Heart left ventricle (tissue), 16 donors: Measurements from ENCODE around the gene SUFU. TPM values are rescaled to one million over a fixed set of nuclear protein-coding genes. Genes with fewer than 3 reads are reported as not detected.

Experiments
- ATAC-seq, 4 donors: fragments of 200-7000 bp; cut with Tn5 transposase; one replicate each; pipeline ENCODE4 v1.9.1; 2020 to 2022; ENCODE audit warnings: moderate library complexity in 4 of 4, mild to moderate bottlenecking in 3 of 4, moderate number of reproducible peaks in 1 of 4
- DNase-seq, 5 donors: peaks; one replicate each; pipeline ENCODE4 v3.0.0-alpha.2; 2020
- H3K27ac ChIP-seq, 12 donors: fragments of 200-600 bp; sonication (generic) in 4 of 12; one replicate each; pipeline versions ENCODE4 v1.5.0 to v1.8.0; 2016 to 2022; ENCODE audit warnings: mild to moderate bottlenecking in 2 of 12
- H3K27me3 ChIP-seq, 9 donors: fragments of 200-600 bp; sonication (generic) in 2 of 9; one replicate each; pipeline versions ENCODE4 v1.5.1 to v1.8.0; 2016 to 2022; ENCODE audit warnings: mild to moderate bottlenecking in 3 of 9
- H3K36me3 ChIP-seq, 9 donors: fragments of 200-600 bp; sonication (generic) in 2 of 9; one replicate each; pipeline versions ENCODE4 v1.5.0 to v1.8.0; 2018 to 2022; ENCODE audit warnings: mild to moderate bottlenecking in 2 of 9
- H3K4me1 ChIP-seq, 12 donors: fragments of 200-600 bp; sonication (generic) in 4 of 12; one replicate each; pipeline versions ENCODE4 v1.5.0 to v1.8.0; 2016 to 2022; ENCODE audit warnings: mild to moderate bottlenecking in 3 of 12
- H3K4me3 ChIP-seq, 12 donors: fragments of 200-600 bp; sonication (generic) in 4 of 12; one replicate each; pipeline versions ENCODE4 v1.5.0 to v1.8.0; 2017 to 2022; ENCODE audit warnings: mild to moderate bottlenecking in 9 of 12, moderate library complexity in 4 of 12
- H3K9me3 ChIP-seq, 12 donors: fragments of 200-600 bp; sonication (generic) in 4 of 12; one replicate each; pipeline versions ENCODE4 v1.5.0 to v1.8.0; 2016 to 2022; ENCODE audit warnings: mild to moderate bottlenecking in 1 of 12
- POLR2A ChIP-seq, 2 donors: fragments of 450-650 bp; IDR thresholded peaks; one replicate each; pipeline ENCODE4 v1.6.1; 2017; ENCODE audit warnings: antibody characterized with exemption in 2 of 2, mild to moderate bottlenecking in 2 of 2, moderate library complexity in 2 of 2
- WGBS, 4 donors: extraction: QIAGEN DNeasy Blood & Tissue Kit in 2 of 4; methylation state at CpG; one replicate each; pipeline versions ENCODE4 v1.1.5 to v1.1.7; 2013 to 2018; 5-methylcytosine and 5-hydroxymethylcytosine counted together
- intact Hi-C, 10 donors: fragments of 100-400 bp; cut with DNase I; formaldehyde crosslinking; loops; one replicate each; pipeline versions ENCODE4 v1.11.1 to v1.14.2; 2022
- polyA plus RNA-seq, 2 donors: library from polyadenylated mRNA; stranded (reverse); fragments of 200-250 nt; gene quantifications; one replicate each; pipeline ENCODE4 v1.2.3, GENCODE V29; 2013
- total RNA-seq, 9 donors: library from RNA; depleted of rRNA in 2 of 9; stranded (reverse); fragments of >200 nt in 2 of 9; fragmentation: NEBNext Ultra II Directional in 3 of 9; extraction: Animal tissue kit (Norgen Biotek cat#: 25700) in 3 of 9; gene quantifications; one replicate each; pipeline versions ENCODE4 v1.1.0 to v1.2.4, GENCODE V29; 2016 to 2023
- TF ChIP-seq, protein P1 (sequence below), 12 donors: fragments of 200-600 bp; sonication (generic) in 4 of 12; IDR thresholded peaks; one replicate each; pipeline versions ENCODE4 v1.5.0 to v1.8.0; 2018 to 2022; ENCODE audit warnings: antibody characterized with exemption in 12 of 12, mild to moderate bottlenecking in 5 of 12
- donor health status: ischemic (EF 13 %, LVEDD 7.1; RV severe dilation, severe dysfunction).
- donor health status: healthy with polysubstance abuse.
- donor health status: DM: no; HTN: yes; CAD: no.
- donor health status: DM: no; HTN: no; CAD: no.
- donor health status: ischemic (EF 25% LVEDD 6.9; RV normal size, moderate dysfunction).
- donor health status: ischemic (EF 25% LVEDD 5.7; RV mildly dilated, moderate dysfunction).
- donor health status: healthy.
- donor health status: DM: yes; HTN: yes; CAD: no.
- donor health status: ischemic (EF 35%, LVEDD 5.7; RV mildly dilated, moderate dysfunction).
- donor health status: nonischemic (EF 11% LVEDD 7.7; RV severe dilation, severe dysfunction).
- donor health status: DM: yes; HTN: yes; CAD: no.
- donor health status: PGD.
- donor health status: ischemic (EF 29% LVEDD 5.4; RV normal size, mild dysfunction).
- donor health status: nonischemic (EF 23%, LVEDD 6.1; RV moderate dilation, normal function).

The SUFU gene
- total and polyA plus RNA-seq, 11 donors, result 3.7 to 12.7 (median 7.5) TPM

DNA sequence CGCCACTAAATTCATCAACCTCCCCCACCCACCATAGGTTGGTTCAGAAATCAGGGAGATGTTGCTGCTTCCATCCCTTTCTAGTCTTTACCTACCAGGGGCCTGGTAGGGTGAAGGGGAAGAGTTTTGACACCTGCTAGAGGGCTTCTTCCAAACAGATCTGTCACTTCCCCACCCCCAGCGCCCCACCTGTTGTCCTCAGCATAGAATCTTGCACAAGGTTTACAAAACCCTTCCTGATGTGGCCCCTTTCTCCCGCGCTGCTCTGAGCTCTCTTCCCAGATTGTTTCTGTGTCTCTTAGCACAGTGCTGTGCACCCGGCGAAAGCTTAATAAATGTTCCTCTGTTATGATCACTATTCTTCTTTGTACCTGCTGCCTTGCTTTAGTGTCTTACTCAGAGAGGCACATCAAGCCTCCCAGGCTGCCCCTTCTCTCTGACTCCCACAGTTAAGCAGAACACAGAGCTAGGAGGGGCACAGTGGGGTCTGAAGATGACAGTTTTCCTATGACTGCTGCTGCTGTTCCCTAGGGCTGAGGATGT lies 41.2 kb upstream of the SUFU start:
- TF ChIP-seq, protein P1, sequence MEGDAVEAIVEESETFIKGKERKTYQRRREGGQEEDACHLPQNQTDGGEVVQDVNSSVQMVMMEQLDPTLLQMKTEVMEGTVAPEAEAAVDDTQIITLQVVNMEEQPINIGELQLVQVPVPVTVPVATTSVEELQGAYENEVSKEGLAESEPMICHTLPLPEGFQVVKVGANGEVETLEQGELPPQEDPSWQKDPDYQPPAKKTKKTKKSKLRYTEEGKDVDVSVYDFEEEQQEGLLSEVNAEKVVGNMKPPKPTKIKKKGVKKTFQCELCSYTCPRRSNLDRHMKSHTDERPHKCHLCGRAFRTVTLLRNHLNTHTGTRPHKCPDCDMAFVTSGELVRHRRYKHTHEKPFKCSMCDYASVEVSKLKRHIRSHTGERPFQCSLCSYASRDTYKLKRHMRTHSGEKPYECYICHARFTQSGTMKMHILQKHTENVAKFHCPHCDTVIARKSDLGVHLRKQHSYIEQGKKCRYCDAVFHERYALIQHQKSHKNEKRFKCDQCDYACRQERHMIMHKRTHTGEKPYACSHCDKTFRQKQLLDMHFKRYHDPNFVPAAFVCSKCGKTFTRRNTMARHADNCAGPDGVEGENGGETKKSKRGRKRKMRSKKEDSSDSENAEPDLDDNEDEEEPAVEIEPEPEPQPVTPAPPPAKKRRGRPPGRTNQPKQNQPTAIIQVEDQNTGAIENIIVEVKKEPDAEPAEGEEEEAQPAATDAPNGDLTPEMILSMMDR (IDR thresholded peaks at IDR 0.05), result no peak
- no peak for TF ChIP-seq POLR2A (IDR thresholded peaks at IDR 0.05)
- no peaks in the 10 kb centered on the region for H3K9me3 ChIP-seq
- WGBS, 4 donors, result 79 to 82% (median 79%) methylated on average over 6 of the region's 6 CpGs
- peak overlapping the region in 4 of 12 donors; percentile 3 to 25 (median 10) for H3K4me3 ChIP-seq
- intact Hi-C loops, result loop anchor here in 1 of 10 donors (5.0 kb wide), 1 partner anchor 40 kb away; the partner anchor contains the start of gene FBXL15
- no peaks in the 10 kb centered on the region for H3K36me3 ChIP-seq
- no peak for ATAC-seq
- H3K4me1 ChIP-seq, result peaks cover 0 to 29% (median 14%) of the 10 kb centered on the region in 12 donors
- no peak for DNase-seq
- H3K27ac ChIP-seq, result no peak overlapping the region
- no peaks in the 10 kb centered on the region for H3K27me3 ChIP-seq

DNA sequence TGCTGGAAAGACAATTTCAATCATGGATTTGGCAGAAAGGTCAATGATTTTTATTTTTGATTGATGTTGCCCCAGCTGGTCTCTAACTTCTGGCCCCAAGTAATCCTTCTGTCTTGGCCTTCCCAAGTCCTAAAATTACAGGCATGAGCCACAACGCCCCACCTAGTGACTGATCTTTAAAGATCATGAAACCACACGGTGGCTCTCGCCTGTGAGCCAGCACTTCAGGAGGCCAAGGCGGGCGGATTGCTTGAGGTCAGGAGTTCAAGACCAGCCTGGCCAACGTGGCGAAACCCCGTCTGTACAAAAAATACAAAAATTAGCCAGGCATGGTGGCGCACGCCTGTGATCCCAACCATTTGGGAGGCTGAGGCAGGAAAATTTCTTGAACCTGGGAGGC lies 39.8 kb upstream of the SUFU start:
- H3K27me3 ChIP-seq, result no peaks in the 10 kb centered on the region
- ATAC-seq, result no peak
- no peak for DNase-seq
- no peak overlapping the region for H3K4me3 ChIP-seq
- peaks cover 0 to 31% (median 14%) of the 10 kb centered on the region in 12 donors for H3K4me1 ChIP-seq
- H3K36me3 ChIP-seq, result no peaks in the 10 kb centered on the region
- 88 to 92% (median 90%) methylated on average over 10 of the region's 10 CpGs for WGBS, 4 donors
- TF ChIP-seq, protein P1 (IDR thresholded peaks at IDR 0.05), result no peak
- TF ChIP-seq POLR2A (IDR thresholded peaks at IDR 0.05), result no peak
- H3K27ac ChIP-seq, result no peak overlapping the region
- no peaks in the 10 kb centered on the region for H3K9me3 ChIP-seq
- intact Hi-C loops, result loop anchor here in 1 of 10 donors (5.0 kb wide), 1 partner anchor 42 kb away; the partner anchor contains the start of gene FBXL15

DNA sequence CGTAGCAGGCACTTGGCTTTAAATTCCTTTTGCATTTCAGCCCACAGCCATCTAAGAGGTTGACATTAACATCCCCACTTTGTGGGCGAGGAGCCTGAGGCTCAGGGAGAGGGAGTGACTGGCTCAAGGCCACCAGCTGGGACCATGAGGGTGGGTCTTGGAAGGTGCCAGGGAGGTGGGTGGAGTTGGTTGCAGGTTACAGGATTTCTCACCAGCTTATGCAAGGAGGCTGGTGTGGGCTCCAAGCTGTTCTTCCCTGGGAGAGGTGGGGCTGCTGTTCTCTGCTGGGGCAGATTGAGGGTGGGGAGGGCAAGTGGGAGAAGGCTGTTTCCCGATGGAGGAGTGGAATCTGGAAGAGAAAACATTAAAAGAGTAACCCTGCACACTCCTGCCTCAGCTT lies 38.3 kb upstream of the SUFU start:
- DNase-seq (no peak), ATAC-seq (no peak)
- peaks cover 0 to 39% (median 14%) of the 10 kb centered on the region in 12 donors for H3K4me1 ChIP-seq
- H3K27me3 ChIP-seq, result no peaks in the 10 kb centered on the region
- intact Hi-C loops, result no loop called here
- H3K9me3 ChIP-seq, result no peaks in the 10 kb centered on the region
- WGBS, 4 donors, result 58 to 75% (median 64%) methylated on average over 3 of the region's 3 CpGs
- no peak overlapping the region for H3K27ac ChIP-seq
- TF ChIP-seq POLR2A (IDR thresholded peaks at IDR 0.05), result no peak
- TF ChIP-seq, protein P1 (IDR thresholded peaks at IDR 0.05), result no peak
- H3K36me3 ChIP-seq, result no peaks in the 10 kb centered on the region
- H3K4me3 ChIP-seq, result no peak overlapping the region

- peak overlapping the region in 1 of 12 donors; percentile 75 for H3K27ac ChIP-seq
- H3K4me1 ChIP-seq, result peaks cover 0 to 25% (median 2%) of the 10 kb centered on the region in 12 donors
- DNase-seq (no peak), ATAC-seq (no peak)
- no peaks in the 10 kb centered on the region for H3K9me3 ChIP-seq
- WGBS, 4 donors, result 75 to 96% (median 87%) methylated on average over 6 of the region's 6 CpGs
- peaks cover 0 to 6% (median 0%) of the 10 kb centered on the region in 9 donors for H3K36me3 ChIP-seq
- intact Hi-C loops, result no loop called here
- H3K4me3 ChIP-seq, result no peak overlapping the region
- no peaks in the 10 kb centered on the region for H3K27me3 ChIP-seq
- TF ChIP-seq POLR2A (IDR thresholded peaks at IDR 0.05), result no peak
- TF ChIP-seq, protein P1 (IDR thresholded peaks at IDR 0.05), result no peak
Observed at GRCh38 chr10:102467318-102467717, 36.5 kb upstream of the SUFU start.
